Keratinocyte (primary cell): ENCODE results near the gene CMTM7. TPM values are rescaled to one million over a fixed set of nuclear protein-coding genes. Genes with fewer than 3 reads are reported as not detected.

Experiments used
- DNase-seq: peaks from one replicate; pipeline ENCODE4 v3.0.0-alpha.2; 2011; ENCODE audit warnings: low read depth, missing footprints, low spot score
- FAIRE-seq: peaks from 2 replicates; lab custom pipeline; 2011; peaks lifted over from hg19 to GRCh38; lab: Jason Lieb, UNC
- H2AFZ ChIP-seq: 2 replicates; pipeline ENCODE4 v1.6.0; 2012; ENCODE audit warnings: low read length, control low read depth, inconsistent platforms; ENCODE audit not compliant: control insufficient read depth
- H3K27ac ChIP-seq: 2 replicates; pipeline ENCODE4 v1.5.1; 2011; ENCODE audit warnings: low read length; ENCODE audit not compliant: control insufficient read depth, insufficient read depth
- H3K27me3 ChIP-seq: 3 replicates; pipeline ENCODE4 v1.6.0; 2011; ENCODE audit warnings: low read length; ENCODE audit not compliant: control insufficient read depth, insufficient read depth; ENCODE audit errors: extremely low read depth
- H3K36me3 ChIP-seq, 2 experiments: 2 replicates in 1 of 2; 3 replicates in 1 of 2; pipeline ENCODE4 v1.5.1; 2011; ENCODE audit warnings: low read length in 2 of 2, mild to moderate bottlenecking in 1 of 2; ENCODE audit not compliant: control insufficient read depth in 2 of 2, insufficient read depth in 2 of 2; ENCODE audit errors: extremely low read depth in 1 of 2
- H3K4me1 ChIP-seq: 3 replicates; pipeline ENCODE4 v1.5.1; 2011; ENCODE audit warnings: low read length; ENCODE audit not compliant: control insufficient read depth, insufficient read depth; ENCODE audit errors: extremely low read depth
- H3K4me2 ChIP-seq: 3 replicates; pipeline ENCODE4 v1.6.0; 2011; ENCODE audit warnings: low read depth, low read length; ENCODE audit not compliant: control insufficient read depth, insufficient read depth; ENCODE audit errors: extremely low read depth
- H3K4me3 ChIP-seq, 3 experiments: fragments of 200-600 bp in 1 of 3; sonication (generic) in 1 of 3; 2 replicates in 2 of 3; 3 replicates in 1 of 3; pipeline ENCODE4 v1.5.1; 2011 to 2016; ENCODE audit warnings: low read length in 3 of 3, mild to moderate bottlenecking in 3 of 3, control low read depth in 2 of 3, inconsistent platforms in 1 of 3, low read depth in 1 of 3, mixed read lengths in 1 of 3, mixed run types in 1 of 3, moderate library complexity in 1 of 3; ENCODE audit not compliant: control insufficient read depth in 2 of 3, insufficient read depth in 2 of 3; ENCODE audit errors: extremely low read depth in 1 of 3
- H3K79me2 ChIP-seq: 2 replicates; pipeline ENCODE4 v1.6.0; 2012; ENCODE audit warnings: low read length; ENCODE audit not compliant: control insufficient read depth, insufficient read depth
- H3K9ac ChIP-seq: 3 replicates; pipeline ENCODE4 v1.6.0; 2011; ENCODE audit warnings: low read length; ENCODE audit not compliant: control insufficient read depth, insufficient read depth; ENCODE audit errors: extremely low read depth
- H3K9me1 ChIP-seq: 3 replicates; pipeline ENCODE4 v1.6.0; 2011; ENCODE audit warnings: low read length; ENCODE audit not compliant: control insufficient read depth, insufficient read depth; ENCODE audit errors: extremely low read depth
- H3K9me3 ChIP-seq: 2 replicates; pipeline ENCODE4 v1.5.1; 2012; ENCODE audit warnings: low read depth, low read length; ENCODE audit not compliant: control insufficient read depth
- H4K20me1 ChIP-seq: 3 replicates; pipeline ENCODE4 v1.6.0; 2011; ENCODE audit warnings: low read length; ENCODE audit not compliant: control insufficient read depth, insufficient read depth; ENCODE audit errors: extremely low read depth
- CTCF ChIP-seq, 3 experiments: IDR thresholded peaks in 1 of 3; conservative IDR thresholded peaks in 1 of 3; optimal IDR thresholded peaks in 1 of 3; 2 replicates in 2 of 3; 3 replicates in 1 of 3; pipeline versions ENCODE3 to v1.5.1; 2011; ENCODE audit warnings: low read length in 3 of 3, mild to moderate bottlenecking in 3 of 3, moderate library complexity in 2 of 3, control low read depth in 1 of 3, inconsistent platforms in 1 of 3; ENCODE audit not compliant: insufficient read depth in 2 of 3; ENCODE audit errors: extremely low read depth in 1 of 3
- EZH2 ChIP-seq: IDR thresholded peaks from one replicate; pipeline ENCODE4 v1.6.1; 2012; ENCODE audit warnings: inconsistent platforms, mild to moderate bottlenecking, low read length, moderate library complexity
- dilution Hi-C: fragments of 300-500 bp; cut with MboI; formaldehyde crosslinking; loops from one replicate; pipeline ENCODE4 v1.7.0; 2020; ENCODE audit warnings: low sequenced_read_pairs; ENCODE audit not compliant: extremely low pct_ligation_motif_present
- polyA plus RNA-seq, 5 experiments: library from polyadenylated mRNA; depleted of rRNA in 3 of 5; stranded (reverse) in 3 of 5; stranded (forward) in 1 of 5; unstranded in 1 of 5; fragments of >200 nt; gene quantifications; 1 replicate in 1 of 5; 2 replicates in 3 of 5; 3 replicates in 1 of 5; pipeline versions ENCODE4 v1.2.1 to v1.2.3, GENCODE V29; 2011 to 2012; ENCODE audit warnings: missing spikeins in 2 of 5, low read depth in 1 of 5, low replicate concordance in 1 of 5

CMTM7 gene
- polyA plus RNA-seq, 1 donor (not counting 4 experiments of a cell fraction or from before 2014, with no cell fraction given) = 47.2 TPM

- Histone ChIP-seq H3K4me3 (no peak overlapping the region), H3K27me3 (no peaks in the 10 kb centered on the region), H2AFZ (no peak overlapping the region), H4K20me1 (no peaks in the 10 kb centered on the region), H3K9me3 (no peaks in the 10 kb centered on the region), H3K9ac (no peak overlapping the region), H3K36me3 (no peaks in the 10 kb centered on the region), H3K4me1 (peaks cover 7% of the 10 kb centered on the region), H3K79me2 (no peaks in the 10 kb centered on the region), H3K9me1 (no peaks in the 10 kb centered on the region), H3K27ac (no peak overlapping the region), H3K4me2 (no peak overlapping the region)
- dilution Hi-C loops = no loop called here
- no peak for FAIRE-seq
- DNase-seq = no peak
- TF ChIP-seq EZH2 (no peak), CTCF (optimal IDR thresholded peaks at IDR 0.05 in 1 of 3, IDR thresholded peaks at IDR 0.05 in 1 of 3, conservative IDR thresholded peaks at IDR 0.05 in 1 of 3; ENCODE audit: extremely low read depth in 1 of 3, insufficient read depth in 2 of 3, low read length in 3 of 3) (no peak)
Observed at GRCh38 chr3:32353351-32353750, 38.3 kb upstream of the CMTM7 start.

- H3K9me3 ChIP-seq = no peaks in the 10 kb centered on the region
- no peaks in the 10 kb centered on the region for H3K9me1 ChIP-seq
- no peaks in the 10 kb centered on the region for H3K79me2 ChIP-seq
- dilution Hi-C loops = no loop called here
- FAIRE-seq = no peak
- H3K4me1 ChIP-seq = peaks cover 7% of the 10 kb centered on the region
- no peak for DNase-seq
- H3K9ac ChIP-seq = no peak overlapping the region
- TF ChIP-seq EZH2 (no peak), CTCF (optimal IDR thresholded peaks at IDR 0.05 in 1 of 3, IDR thresholded peaks at IDR 0.05 in 1 of 3, conservative IDR thresholded peaks at IDR 0.05 in 1 of 3; ENCODE audit: extremely low read depth in 1 of 3, insufficient read depth in 2 of 3, low read length in 3 of 3) (no peak)
- no peaks in the 10 kb centered on the region for H4K20me1 ChIP-seq
- H3K4me3 ChIP-seq = no peak overlapping the region
- H3K27me3 ChIP-seq = no peaks in the 10 kb centered on the region
- H3K27ac ChIP-seq = no peak overlapping the region
- H2AFZ ChIP-seq = no peak overlapping the region
- H3K4me2 ChIP-seq = no peak overlapping the region
- no peaks in the 10 kb centered on the region for H3K36me3 ChIP-seq
Observed at GRCh38 chr3:32354362-32354778, 37.3 kb upstream of the CMTM7 start.
